Caco-2 (cell line): ENCODE data around the gene GAD1. TPM values are rescaled to one million over a fixed set of nuclear protein-coding genes. Genes with fewer than 3 reads are reported as not detected.

Experiments
- Bru-seq: library from RNA; stranded (reverse); fragments of 400-500 nt; gene quantifications from one replicate; lab custom pipeline; 2021; lab: Mats Ljungman, UMichigan
- BruChase-seq, 2 experiments: library from RNA; stranded (reverse); fragments of 400-500 nt; gene quantifications; one replicate each; lab custom pipeline; 2021; lab: Mats Ljungman, UMichigan
- BruUV-seq: library from RNA; stranded (reverse); fragments of 400-500 nt; replicated peaks from 2 replicates; lab custom pipeline; 2021; lab: Mats Ljungman, UMichigan
- CTCF ChIA-PET: fragments of 300-600 bp; sonication (Branson Sonifier 250); formaldehyde crosslinking; loops from one replicate; lab custom pipeline; 2022; ENCODE audit warnings: antibody characterized with exemption; lab: Charles Lee
- POLR2A ChIA-PET: fragments of 300-600 bp; sonication (Branson Sonifier 250); formaldehyde crosslinking; loops from one replicate; lab custom pipeline; 2022; ENCODE audit warnings: antibody characterized with exemption; lab: Charles Lee
- DNase-seq, 2 experiments: peaks; one replicate each; pipeline versions ENCODE4 v3.0.0 to v3.0.0-alpha.2; 2020 to 2022
- H3K27me3 ChIP-seq: replicated peaks from 2 replicates; pipeline ENCODE4 v1.6.0; 2011; ENCODE audit warnings: low read length; ENCODE audit not compliant: control insufficient read depth, insufficient read depth
- H3K36me3 ChIP-seq: 2 replicates; pipeline ENCODE4 v1.5.1; 2011; ENCODE audit warnings: low read length; ENCODE audit not compliant: control insufficient read depth, insufficient read depth
- H3K4me1 ChIP-seq: fragments of 250-450 bp; sonication (Bioruptor Pico); 2 replicates; pipeline ENCODE4 v1.5.1; 2020; ENCODE audit warnings: mild to moderate bottlenecking
- H3K4me3 ChIP-seq: 2 replicates; pipeline ENCODE4 v1.5.1; 2011; ENCODE audit warnings: low read depth, mild to moderate bottlenecking, control low read depth, low read length
- H3K9me3 ChIP-seq: fragments of 250-450 bp; sonication (Bioruptor Pico); 2 replicates; pipeline ENCODE4 v1.5.1; 2020; ENCODE audit warnings: mild to moderate bottlenecking, moderate library complexity
- H3K27ac Mint-ChIP-seq: one replicate; pipeline ENCODE4 v1.8.0; 2022; ENCODE audit warnings: mixed read lengths; ENCODE audit not compliant: unreplicated experiment
- H3K27me3 Mint-ChIP-seq: one replicate; pipeline ENCODE4 v1.8.0; 2022; ENCODE audit warnings: mixed read lengths; ENCODE audit not compliant: insufficient read depth, unreplicated experiment
- H3K36me3 Mint-ChIP-seq: one replicate; pipeline ENCODE4 v1.8.0; 2022; ENCODE audit warnings: mild to moderate bottlenecking, mixed read lengths; ENCODE audit not compliant: insufficient read depth, unreplicated experiment
- H3K4me1 Mint-ChIP-seq: one replicate; pipeline ENCODE4 v1.8.0; 2022; ENCODE audit warnings: low read depth, mixed read lengths; ENCODE audit not compliant: unreplicated experiment
- H3K4me3 Mint-ChIP-seq: one replicate; pipeline ENCODE4 v1.8.0; 2022; ENCODE audit warnings: mild to moderate bottlenecking, moderate library complexity, mixed read lengths; ENCODE audit not compliant: unreplicated experiment
- H3K9me3 Mint-ChIP-seq: one replicate; pipeline ENCODE4 v1.8.0; 2022; ENCODE audit warnings: mixed read lengths; ENCODE audit not compliant: unreplicated experiment
- CTCF ChIP-seq, 2 experiments: fragments of 200-600 bp in 1 of 2; IDR thresholded peaks; 1 replicate in 1 of 2; 2 replicates in 1 of 2; pipeline versions ENCODE4 v1.5.1 to v1.8.0; 2011 to 2022; ENCODE audit warnings: antibody characterized with exemption in 1 of 2, control low read depth in 1 of 2, inconsistent platforms in 1 of 2, low read depth in 1 of 2, low read length in 1 of 2, mild to moderate bottlenecking in 1 of 2, moderate library complexity in 1 of 2; ENCODE audit not compliant: insufficient read depth in 1 of 2, severe bottlenecking in 1 of 2, unreplicated experiment in 1 of 2
- intact Hi-C: fragments of 100-400 bp; cut with micrococcal nuclease; formaldehyde crosslinking; loops from one replicate; pipeline ENCODE4 v1.10.0; 2022; ENCODE audit not compliant: unreplicated experiment
- long read RNA-seq: library from polyadenylated mRNA; stranded (forward); transcript quantifications from one replicate; pipeline ENCODE4 v2.0.0, GENCODE V29; 2022
- total RNA-seq: library from RNA; stranded (reverse); gene quantifications from 2 replicates; pipeline ENCODE4 v1.2.3, GENCODE V29; 2022

The GAD1 gene
- total RNA-seq (14.7 and 18.5 TPM in 2 replicates), Bru-seq, nascent RNA (percentile 59 among the genes with signal in this experiment), BruChase-seq, experiment 1, labeled RNA remaining after a 2-hour chase (percentile 61 among the genes with signal in this experiment), BruChase-seq, experiment 2, labeled RNA remaining after a 6-hour chase (percentile 58 among the genes with signal in this experiment)
- long read RNA-seq, transcript GAD1-201 (7 exons, 1,029 nt) = major isoform, 5 of 14 reads
- long read RNA-seq, partial matches to known transcripts = 0 of 14 reads
- long read RNA-seq, other reads (novel, unspliced or antisense) = 8 of 14 reads

GRCh38 chr2:170816504-170817092, at the start of gene GAD1:
TSS of gene GAD1 (plus strand) at chr2:170816887. CDS start at chr2:170818592, 1,705 bp downstream.
- Histone ChIP-seq H3K4me3 (peak within 1 kb of the TSS; percentile 76), H3K27me3 (no peaks in the 10 kb centered on the region), H3K4me1 (peaks cover 7% of the 10 kb centered on the region; the same call in 1 of the 2 replicates), H3K36me3 (no peaks in the 10 kb centered on the region), H3K9me3 (no peaks in the 10 kb centered on the region)
- peaks cover 8% of the 10 kb centered on the region for H3K27me3 Mint-ChIP-seq
- no TSS peak for BruUV-seq
- peak; percentile 86 to 87 for DNase-seq
- ChIA-PET CTCF (interaction anchor here (0.6 to 2.5 kb wide), 24 partner anchors 10 to 1106 kb away, joined by 3 to 13 read pairs (median 4); partner anchors contain the start of genes ERICH2 and HAT1), POLR2A (interaction anchor here (0.7 kb wide), 1 partner anchor 101 kb away, joined by 4 read pairs; the partner anchor contains the start of gene SP5)
- peak within 1 kb of the TSS; percentile 95 for H3K4me3 Mint-ChIP-seq
- H3K9me3 Mint-ChIP-seq = no peaks in the 10 kb centered on the region
- H3K36me3 Mint-ChIP-seq = no peaks in the 10 kb centered on the region
- H3K4me1 Mint-ChIP-seq = peaks cover 7% of the 10 kb centered on the region
- intact Hi-C loops = loop anchor here (1.0 to 10.0 kb wide), 3 partner anchors 57 to 492 kb away; no protein-coding TSS in a partner anchor
- peak within 1 kb of the TSS; percentile 50 for H3K27ac Mint-ChIP-seq
- no peak for TF ChIP-seq CTCF (IDR thresholded peaks at IDR 0.05; ENCODE audit: insufficient read depth in 1 of 2, low read depth in 1 of 2, low read length in 1 of 2, severe bottlenecking in 1 of 2, unreplicated experiment in 1 of 2)

GRCh38 chr2:170770008-170770605, 46.6 kb upstream of the GAD1 start, which contains the start of gene ERICH2:
TSS of gene ERICH2 (plus strand) at chr2:170770378. CDS start at chr2:170770682, 304 bp downstream.
- TSS peak; percentile 82 for BruUV-seq
- H3K4me1 Mint-ChIP-seq = peaks cover 24% of the 10 kb centered on the region
- peak; percentile 89 to 90 for DNase-seq
- Histone ChIP-seq H3K4me1 (peaks cover 44% of the 10 kb centered on the region), H3K36me3 (no peaks in the 10 kb centered on the region; the same call in 1 of the 2 replicates), H3K4me3 (peak within 1 kb of the TSS; percentile 80), H3K9me3 (no peaks in the 10 kb centered on the region), H3K27me3 (no peaks in the 10 kb centered on the region)
- POLR2A ChIA-PET = interaction anchor here (0.8 to 1.5 kb wide), 5 partner anchors 26 to 362 kb away, joined by 3 to 10 read pairs (median 7); partner anchors contain the start of genes GORASP2 and SP5
- H3K36me3 Mint-ChIP-seq = peaks cover 20% of the 10 kb centered on the region
- H3K9me3 Mint-ChIP-seq = no peaks in the 10 kb centered on the region
- intact Hi-C loops = loop anchor here (1.0 to 2.0 kb wide), 3 partner anchors 31 to 55 kb away; partner anchors contain the start of gene SP5
- H3K4me3 Mint-ChIP-seq = peak within 1 kb of the TSS; percentile 93
- H3K27me3 Mint-ChIP-seq = no peaks in the 10 kb centered on the region
- peak in 1 of 2 experiments; percentile 31 for TF ChIP-seq CTCF (IDR thresholded peaks at IDR 0.05; ENCODE audit: insufficient read depth in 1 of 2, low read depth in 1 of 2, low read length in 1 of 2, severe bottlenecking in 1 of 2, unreplicated experiment in 1 of 2)
- peak within 1 kb of the TSS; percentile 97 for H3K27ac Mint-ChIP-seq
- CTCF ChIA-PET = interaction anchor here (0.6 to 1.5 kb wide), 7 partner anchors 31 to 409 kb away, joined by 3 to 5 read pairs (median 3); partner anchors contain the start of gene GORASP2
